SKM-1 (cell line): ENCODE results near the gene TMOD1.
"Not testable (repeated sequence)": the region's sequence is repeated elsewhere in the genome, so short reads cannot be mapped to it uniquely, and the experiment has no call there.

ENCODE experiments used
- DNase-seq: peaks from one replicate; lab custom pipeline; 2025; ENCODE audit not compliant: unreplicated experiment; lab: John Stamatoyannopoulos, UW

Gene TMOD1

GRCh38 chr9:97564291-97565175 is 63.1 kb downstream of the TMOD1 start:
- no peak for DNase-seq

GRCh38 chr9:97565262-97565661 is 63.8 kb downstream of the TMOD1 start:
- DNase-seq = no peak

- no peak for DNase-seq
These were observed 65.9 kb downstream of the TMOD1 start for GRCh38 chr9:97567182-97567893.

GRCh38 chr9:97567894-97568202 is 66.4 kb downstream of the TMOD1 start:
- DNase-seq = no peak

- no peak for DNase-seq
These were observed 67.2 kb downstream of the TMOD1 start for GRCh38 chr9:97568461-97569275.

- no peak for DNase-seq
These were observed 69.4 kb downstream of the TMOD1 start for GRCh38 chr9:97570899-97571298.

- DNase-seq = no peak
These were observed 70.2 kb downstream of the TMOD1 start for GRCh38 chr9:97571664-97572063.

- no peak for DNase-seq
These were observed 70.9 kb downstream of the TMOD1 start for GRCh38 chr9:97572196-97572891.

GRCh38 chr9:97572892-97573365 is 71.5 kb downstream of the TMOD1 start:
- DNase-seq = no peak

- no peak for DNase-seq
These were observed 72.1 kb downstream of the TMOD1 start for GRCh38 chr9:97573482-97574073.

GRCh38 chr9:97574101-97574571 is 72.7 kb downstream of the TMOD1 start:
- DNase-seq = not testable (repeated sequence)

- not testable (repeated sequence) for DNase-seq
These were observed 73.6 kb downstream of the TMOD1 start for GRCh38 chr9:97574921-97575672.

GRCh38 chr9:97575673-97576200 is 74.3 kb downstream of the TMOD1 start:
- DNase-seq = no peak

- DNase-seq = no peak
These were observed 75.6 kb downstream of the TMOD1 start for GRCh38 chr9:97577051-97577450.

- no peak for DNase-seq
These were observed 77.4 kb downstream of the TMOD1 start for GRCh38 chr9:97578846-97579245.

GRCh38 chr9:97579914-97580313 is 78.4 kb downstream of the TMOD1 start:
- no peak for DNase-seq

GRCh38 chr9:97581590-97581989 is 80.1 kb downstream of the TMOD1 start:
- not testable (repeated sequence) for DNase-seq

- not testable (repeated sequence) for DNase-seq
These were observed 83.3 kb downstream of the TMOD1 start for GRCh38 chr9:97584778-97585177.

GRCh38 chr9:97586909-97587308 is 85.4 kb downstream of the TMOD1 start:
- DNase-seq = not testable (repeated sequence)
